Hematopoietic multipotent progenitor cell treated with erythropoietin and hydrocortisone succinate and interleukin-3 and kit ligand, for 6 days (in vitro differentiated cells): Measurements from ENCODE around the gene PCDHB14.
"Not testable (repeated sequence)": the region's sequence is repeated elsewhere in the genome, so short reads cannot be mapped to it uniquely, and the experiment has no call there.

ENCODE experiments used
- DNase-seq: peaks from one replicate; pipeline ENCODE4 v3.0.0-alpha.2; 2015

The PCDHB14 gene

GRCh38 chr5:141223112-141223783 lies at the start of gene PCDHB14:
PCDHB14 (plus strand) TSS chr5:141223343; CDS start chr5:141223506, 163 bp downstream.
- DNase-seq: peak; percentile 14

GRCh38 chr5:141174291-141175104 lies 48.6 kb upstream of the PCDHB14 start:
- not testable (repeated sequence) for DNase-seq

- DNase-seq: no peak
Measured at GRCh38 chr5:141175933-141176332, 47.2 kb upstream of the PCDHB14 start.

- DNase-seq: not testable (repeated sequence)
Measured at GRCh38 chr5:141177577-141178191, 45.5 kb upstream of the PCDHB14 start, which contains the start of gene PCDHB8. PCDHB8 (plus strand) TSS chr5:141177790; CDS start chr5:141178035, 245 bp downstream.

GRCh38 chr5:141179371-141179770 lies 43.8 kb upstream of the PCDHB14 start:
- not testable (repeated sequence) for DNase-seq

GRCh38 chr5:141179876-141180275 lies 43.3 kb upstream of the PCDHB14 start:
- not testable (repeated sequence) for DNase-seq

- DNase-seq: no peak
Measured at GRCh38 chr5:141180313-141180712, 42.8 kb upstream of the PCDHB14 start.

- DNase-seq: peak; percentile 13
Measured at GRCh38 chr5:141182248-141182647, 40.9 kb upstream of the PCDHB14 start, which contains the start of gene PCDHB16. PCDHB16 (plus strand) TSS chr5:141182387; CDS start chr5:141182560, 173 bp downstream.

- DNase-seq: not testable (repeated sequence)
Measured at GRCh38 chr5:141184117-141184855, 38.9 kb upstream of the PCDHB14 start.

- peak; percentile 26 for DNase-seq
Measured at GRCh38 chr5:141186897-141187512, 36.1 kb upstream of the PCDHB14 start, which contains the start of gene PCDHB9. PCDHB9 (plus strand) TSS chr5:141187161; CDS start chr5:141187319, 158 bp downstream.

- DNase-seq: not testable (repeated sequence)
Measured at GRCh38 chr5:141188682-141189081, 34.5 kb upstream of the PCDHB14 start.

- DNase-seq: not testable (repeated sequence)
Measured at GRCh38 chr5:141189131-141189530, 34.0 kb upstream of the PCDHB14 start.

- peak; percentile 19 for DNase-seq
Measured at GRCh38 chr5:141192110-141192725, 30.9 kb upstream of the PCDHB14 start, which contains the start of gene PCDHB10. PCDHB10 (plus strand) TSS chr5:141192353; CDS start chr5:141192553, 200 bp downstream.

GRCh38 chr5:141194332-141194731 lies 28.8 kb upstream of the PCDHB14 start:
- not testable (repeated sequence) for DNase-seq

GRCh38 chr5:141196363-141196762 lies 26.8 kb upstream of the PCDHB14 start:
- no peak for DNase-seq

GRCh38 chr5:141199359-141200235 lies 23.5 kb upstream of the PCDHB14 start, which contains the start of gene PCDHB11:
PCDHB11 (plus strand) TSS chr5:141199627; CDS start chr5:141199775, 148 bp downstream.
- peak; percentile 2 for DNase-seq

GRCh38 chr5:141201126-141201525 lies 22.0 kb upstream of the PCDHB14 start:
- DNase-seq: not testable (repeated sequence)

- DNase-seq: not testable (repeated sequence)
Measured at GRCh38 chr5:141201646-141202045, 21.5 kb upstream of the PCDHB14 start.

GRCh38 chr5:141208478-141208877 lies 14.7 kb upstream of the PCDHB14 start, which contains the start of gene PCDHB12:
PCDHB12 (plus strand) TSS chr5:141208719; CDS start chr5:141208908, 189 bp downstream.
- peak; percentile 3 for DNase-seq

GRCh38 chr5:141210281-141210680 lies 12.9 kb upstream of the PCDHB14 start:
- not testable (repeated sequence) for DNase-seq
